Measurements from ENCODE around the gene RNASE13. TPM values are rescaled to one million over a fixed set of nuclear protein-coding genes. Genes with fewer than 3 reads are reported as not detected.

Gene RNASE13
- total RNA-seq, 1 experiment from 2014 or later = not detected

- Histone ChIP-seq H3K27me3 (replicated peaks; ENCODE audit: insufficient read depth, low read depth, low read length, poor library complexity) (no peaks in the 10 kb centered on the region), H3K4me3 (ENCODE audit: low read depth, low read length, poor library complexity, severe bottlenecking) (peak overlapping the region; percentile 73), H3K9me3 (ENCODE audit: low read depth, low read length, poor library complexity, severe bottlenecking) (no peaks in the 10 kb centered on the region), H3K4me1 (ENCODE audit: insufficient read depth, low read length, poor library complexity, severe bottlenecking) (peaks cover 5% of the 10 kb centered on the region), H3K27ac (ENCODE audit: low read depth, low read length, poor library complexity, severe bottlenecking) (no peak overlapping the region), H3K36me3 (ENCODE audit: insufficient read depth, low read length, poor library complexity, severe bottlenecking) (no peaks in the 10 kb centered on the region)
- POLR2A ChIA-PET (ENCODE audit: low non-redundant PET) = no interaction called here
- no peak for DNase-seq (ENCODE audit: low spot score)
- no TSS peak for BruUV-seq (replicated peaks)
- intact Hi-C loops (cut with micrococcal nuclease; ENCODE audit: unreplicated experiment) = no loop called here
- no peak for TF ChIP-seq EZH2 (IDR thresholded peaks at IDR 0.05; ENCODE audit: borderline replicate concordance, low read depth, low read length, poor library complexity, severe bottlenecking)
- CTCF ChIA-PET = interaction anchor here (2.6 kb wide), 1 partner anchor 9 kb away, joined by 7 read pairs; no protein-coding TSS in a partner anchor
These were observed 10.6 kb downstream of the RNASE13 start for GRCh38 chr14:21023817-21024584.

DNA sequence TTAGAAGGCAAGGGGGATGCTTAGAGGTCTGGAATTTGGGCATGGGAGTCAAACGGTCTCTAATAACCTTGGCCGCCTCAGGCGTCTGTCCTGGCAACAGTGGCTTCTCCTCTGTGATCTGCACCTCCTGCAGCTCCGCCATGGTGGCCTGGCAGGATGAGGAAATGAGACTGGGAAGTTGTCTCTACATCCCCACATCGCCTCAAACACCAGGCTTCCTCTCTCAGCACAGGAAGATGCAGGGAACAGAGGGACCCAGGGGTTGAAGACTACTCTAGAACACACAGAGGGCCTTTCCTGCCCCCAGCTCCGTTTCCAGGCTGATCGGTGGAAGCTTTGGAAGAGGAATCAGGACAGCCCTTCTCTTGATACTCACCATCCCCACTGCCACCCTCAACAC, 11.4 kb downstream of the RNASE13 start:
- BruUV-seq (replicated peaks) = no TSS peak
- ChIA-PET CTCF (interaction anchor here (2.6 kb wide), 1 partner anchor 8 kb away, joined by 7 read pairs; no protein-coding TSS in a partner anchor), POLR2A (ENCODE audit: low non-redundant PET) (no interaction called here)
- no peak for TF ChIP-seq CTCF (conservative IDR thresholded peaks at IDR 0.05; ENCODE audit: low read depth, low read length)
- no peak for TF ChIP-seq EZH2 (IDR thresholded peaks at IDR 0.05; ENCODE audit: borderline replicate concordance, low read depth, low read length, poor library complexity, severe bottlenecking)
- H3K36me3 ChIP-seq (ENCODE audit: insufficient read depth, low read length, poor library complexity, severe bottlenecking) = no peaks in the 10 kb centered on the region
- no peaks in the 10 kb centered on the region for H3K9me3 ChIP-seq (ENCODE audit: low read depth, low read length, poor library complexity, severe bottlenecking)
- no peaks in the 10 kb centered on the region for H3K27me3 ChIP-seq (replicated peaks; ENCODE audit: insufficient read depth, low read depth, low read length, poor library complexity)
- H3K27ac ChIP-seq (ENCODE audit: low read depth, low read length, poor library complexity, severe bottlenecking) = no peak overlapping the region
- intact Hi-C loops (cut with micrococcal nuclease; ENCODE audit: unreplicated experiment) = no loop called here
- H3K4me1 ChIP-seq (ENCODE audit: insufficient read depth, low read length, poor library complexity, severe bottlenecking) = peaks cover 5% of the 10 kb centered on the region
- H3K4me3 ChIP-seq (ENCODE audit: low read depth, low read length, poor library complexity, severe bottlenecking) = no peak overlapping the region
- DNase-seq (ENCODE audit: low spot score) = no peak

DNA sequence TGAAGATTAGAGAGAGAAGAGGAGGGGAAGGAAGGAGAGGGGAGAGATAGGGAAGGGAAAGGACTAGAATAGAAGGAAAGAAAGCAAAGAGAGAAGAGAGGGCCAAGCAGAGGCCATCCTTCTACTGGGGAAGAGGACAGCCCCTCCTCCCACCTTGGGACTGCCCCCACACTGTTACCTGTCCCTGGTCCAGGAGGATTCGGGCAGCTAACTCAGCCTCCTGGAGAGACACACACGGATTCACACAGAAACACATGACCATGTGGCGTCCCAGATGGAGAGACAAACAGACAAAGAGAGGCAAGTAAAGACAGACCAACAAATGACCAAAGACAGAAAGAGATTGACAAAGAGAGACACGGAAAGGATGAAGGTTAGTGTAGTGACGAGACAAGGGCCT, 11.9 kb downstream of the RNASE13 start:
- H3K4me3 ChIP-seq (ENCODE audit: low read depth, low read length, poor library complexity, severe bottlenecking) = no peak overlapping the region
- DNase-seq (ENCODE audit: low spot score) = no peak
- BruUV-seq (replicated peaks) = no TSS peak
- no peak for TF ChIP-seq EZH2 (IDR thresholded peaks at IDR 0.05; ENCODE audit: borderline replicate concordance, low read depth, low read length, poor library complexity, severe bottlenecking)
- no peak for TF ChIP-seq CTCF (conservative IDR thresholded peaks at IDR 0.05; ENCODE audit: low read depth, low read length)
- no peaks in the 10 kb centered on the region for H3K36me3 ChIP-seq (ENCODE audit: insufficient read depth, low read length, poor library complexity, severe bottlenecking)
- intact Hi-C loops (cut with micrococcal nuclease; ENCODE audit: unreplicated experiment) = no loop called here
- H3K9me3 ChIP-seq (ENCODE audit: low read depth, low read length, poor library complexity, severe bottlenecking) = no peaks in the 10 kb centered on the region
- ChIA-PET POLR2A (ENCODE audit: low non-redundant PET) (no interaction called here), CTCF (interaction anchor here (2.6 kb wide), 1 partner anchor 8 kb away, joined by 7 read pairs; no protein-coding TSS in a partner anchor)
- peaks cover 5% of the 10 kb centered on the region for H3K4me1 ChIP-seq (ENCODE audit: insufficient read depth, low read length, poor library complexity, severe bottlenecking)
- H3K27ac ChIP-seq (ENCODE audit: low read depth, low read length, poor library complexity, severe bottlenecking) = no peak overlapping the region
- H3K27me3 ChIP-seq (replicated peaks; ENCODE audit: insufficient read depth, low read depth, low read length, poor library complexity) = no peaks in the 10 kb centered on the region
